GM12878 (cell line): ENCODE results near the gene UFD1. TPM values are rescaled to one million over a fixed set of nuclear protein-coding genes. Genes with fewer than 3 reads are reported as not detected.

Experiments used
- ATAC-seq: fragments of 200-7000 bp; cut with Tn5 transposase; 3 replicates; pipeline ENCODE4 v1.9.1; 2020; ENCODE audit warnings: mild to moderate bottlenecking, moderate library complexity
- BruUV-seq: library from RNA; stranded (reverse); fragments of 400-500 nt; replicated peaks from 2 replicates; lab custom pipeline; 2021; lab: Mats Ljungman, UMichigan
- CTCF ChIA-PET: fragments of 300-600 bp; sonication (Branson Sonifier 250); formaldehyde crosslinking; extraction: SDS; loops from one replicate; lab custom pipeline; 2021; ENCODE audit warnings: inconsistent platforms; lab: Yijun Ruan, JAX
- POLR2A ChIA-PET: fragments of 350-600 bp; formaldehyde crosslinking; extraction: SDS; loops from one replicate; lab custom pipeline; 2021; ENCODE audit warnings: inconsistent platforms; lab: Charles Lee
- RAD21 ChIA-PET: fragments of 300-600 bp; sonication (Branson Sonifier 250); formaldehyde crosslinking; loops from one replicate; lab custom pipeline; 2023; ENCODE audit warnings: antibody characterized with exemption; ENCODE audit not compliant: unreplicated experiment; lab: Charles Lee
- SMC1A ChIA-PET: fragments of 300-600 bp; sonication (Branson Sonifier 250); formaldehyde crosslinking; loops from one replicate; lab custom pipeline; 2023; ENCODE audit not compliant: unreplicated experiment, uncharacterized antibody; lab: Charles Lee
- DNase-seq: peaks from one replicate; pipeline ENCODE4 v3.0.0-alpha.2; 2011; ENCODE audit warnings: low read depth, low spot score
- FAIRE-seq: peaks from 3 replicates; lab custom pipeline; 2011; peaks lifted over from hg19 to GRCh38; lab: Jason Lieb, UNC
- H2AFZ ChIP-seq: 2 replicates; pipeline ENCODE4 v1.6.0; 2011; ENCODE audit warnings: low read depth, low read length, control low read depth; ENCODE audit not compliant: control insufficient read depth
- H3K27ac ChIP-seq: 2 replicates; pipeline ENCODE4 v1.5.1; 2011; ENCODE audit warnings: control low read depth; ENCODE audit not compliant: control insufficient read depth, insufficient read depth
- H3K27me3 ChIP-seq, 2 experiments: replicated peaks in 1 of 2; 2 replicates each; pipeline versions ENCODE4 v1.6.0 to v1.6.1; 2011; ENCODE audit warnings: low read length in 1 of 2; ENCODE audit not compliant: control insufficient read depth in 2 of 2, insufficient read depth in 2 of 2
- H3K36me3 ChIP-seq, 2 experiments: 2 replicates each; pipeline ENCODE4 v1.5.1; 2011; ENCODE audit warnings: low read length in 1 of 2; ENCODE audit not compliant: control insufficient read depth in 2 of 2, insufficient read depth in 2 of 2
- H3K4me1 ChIP-seq: 2 replicates; pipeline ENCODE4 v1.6.1; 2011; ENCODE audit warnings: mild to moderate bottlenecking, low read length, moderate library complexity, mixed read lengths; ENCODE audit not compliant: control insufficient read depth, insufficient read depth
- H3K4me2 ChIP-seq: 2 replicates; pipeline ENCODE4 v1.6.0; 2011; ENCODE audit warnings: control low read depth; ENCODE audit not compliant: control insufficient read depth, insufficient read depth
- H3K4me3 ChIP-seq: fragments of 200-600 bp; sonication (generic); 2 replicates; pipeline ENCODE4 v1.5.1; 2016
- H3K79me2 ChIP-seq: 2 replicates; pipeline ENCODE4 v1.6.0; 2011; ENCODE audit warnings: low read length; ENCODE audit not compliant: control insufficient read depth, insufficient read depth
- H3K9ac ChIP-seq: 2 replicates; pipeline ENCODE4 v1.8.0; 2011; ENCODE audit warnings: low read length, control low read depth, mixed read lengths; ENCODE audit not compliant: control insufficient read depth, insufficient read depth
- H3K9me3 ChIP-seq: replicated peaks from 3 replicates; pipeline ENCODE4 v1.5.1; 2011; ENCODE audit warnings: mild to moderate bottlenecking, low read length; ENCODE audit not compliant: control insufficient read depth, insufficient read depth
- H4K20me1 ChIP-seq: 2 replicates; pipeline ENCODE4 v1.6.0; 2011; ENCODE audit not compliant: control insufficient read depth, insufficient read depth
- CBFB ChIP-seq: IDR thresholded peaks from 2 replicates; pipeline ENCODE4 v1.6.1; 2016; ENCODE audit warnings: antibody characterized with exemption, low read depth
- CBX5 ChIP-seq: sonication (generic); IDR thresholded peaks from 2 replicates; pipeline ENCODE4 v1.6.1; 2016; ENCODE audit warnings: low read depth, moderate library complexity, mild to moderate bottlenecking, inconsistent platforms
- ELK1 ChIP-seq: IDR thresholded peaks from 2 replicates; pipeline ENCODE4 v1.6.1; 2012; ENCODE audit warnings: low read depth, low read length, improper control_type of control experiment
- ESRRA ChIP-seq: IDR thresholded peaks from 2 replicates; pipeline ENCODE4 v1.6.1; 2012; ENCODE audit warnings: mild to moderate bottlenecking, low read length, improper control_type of control experiment
- EZH2 ChIP-seq: IDR thresholded peaks from 2 replicates; pipeline ENCODE4 v1.6.1; 2012; ENCODE audit warnings: low read depth, mild to moderate bottlenecking, control low read depth, inconsistent platforms, low read length, borderline replicate concordance; ENCODE audit not compliant: control insufficient read depth
- NR2C2 ChIP-seq: IDR thresholded peaks from 2 replicates; pipeline ENCODE4 v1.6.1; 2011; ENCODE audit warnings: borderline replicate concordance, low read depth; ENCODE audit not compliant: control insufficient read depth, insufficient read length
- PAX5 ChIP-seq: IDR thresholded peaks from 2 replicates; pipeline ENCODE4 v1.6.1; 2011; ENCODE audit warnings: low read depth, low read length, borderline replicate concordance
- PML ChIP-seq: IDR thresholded peaks from 2 replicates; pipeline ENCODE4 v1.6.1; 2012; ENCODE audit warnings: low read length, inconsistent platforms
- RELA ChIP-seq: fragments of 450-650 bp; IDR thresholded peaks from 2 replicates; pipeline ENCODE4 v1.8.0; 2014; ENCODE audit warnings: borderline replicate concordance; ENCODE audit not compliant: partially characterized antibody
- SRF ChIP-seq, 2 experiments: IDR thresholded peaks; 2 replicates each; pipeline ENCODE4 v1.6.1; 2011; ENCODE audit warnings: low read depth in 2 of 2, low read length in 2 of 2, mild to moderate bottlenecking in 1 of 2, moderate library complexity in 1 of 2
- TCF12 ChIP-seq: IDR thresholded peaks from 2 replicates; pipeline ENCODE4 v1.6.1; 2011; ENCODE audit warnings: low read depth, mild to moderate bottlenecking, low read length
- ZZZ3 ChIP-seq: IDR thresholded peaks from 2 replicates; pipeline ENCODE4 v1.6.1; 2011; ENCODE audit warnings: low read depth; ENCODE audit not compliant: control insufficient read depth, insufficient read length
- WGBS: methylation state at CpG from one replicate; pipeline ENCODE4 v1.1.6; 2016; ENCODE audit warnings: low lambda C conversion rate; ENCODE audit not compliant: insufficient replicate concordance, insufficient coverage; ENCODE audit errors: missing lambda C conversion rate; 5-methylcytosine and 5-hydroxymethylcytosine counted together
- in situ Hi-C: fragments of 300-500 bp; cut with MboI; formaldehyde crosslinking; loops from 9 replicates; pipeline ENCODE4 v1.14.3; 2018; ENCODE audit warnings: mixed read lengths
- intact Hi-C: fragments of 100-400 bp; cut with micrococcal nuclease; formaldehyde crosslinking; loops from one replicate; pipeline ENCODE4 v1.14.2; 2022; ENCODE audit not compliant: unreplicated experiment
- polyA plus RNA-seq, 11 experiments: library from polyadenylated mRNA; depleted of rRNA in 4 of 11; unstranded in 6 of 11; stranded (reverse) in 5 of 11; fragments of >200 nt; fragmentation: Nextera tagmentation in 4 of 11; fragmentation: Illumina TruSeq in 1 of 11; extraction: Ambion mirVana in 4 of 11; extraction: Trizol in 1 of 11; gene quantifications; 1 replicate in 1 of 11; 2 replicates in 10 of 11; pipeline versions ENCODE4 v1.2.1 to v1.2.3, GENCODE V29; 2011 to 2016; ENCODE audit warnings: inconsistent platforms in 2 of 11, missing spikeins in 2 of 11, low read depth in 1 of 11
- total RNA-seq, 4 experiments: library from RNA; depleted of rRNA in 3 of 4; stranded (reverse); fragments of >200 nt in 3 of 4; fragmentation: Illumina TruSeq in 1 of 4; extraction: Trizol in 1 of 4; gene quantifications; 2 replicates each; pipeline versions ENCODE4 v1.2.1 to v1.2.3, GENCODE V29; 2013 to 2021
- TF ChIP-seq, protein P1 (sequence below): fragments of 150-350 bp; IDR thresholded peaks from 2 replicates; pipeline ENCODE4 v1.6.1; 2014; ENCODE audit warnings: mild to moderate bottlenecking, low read depth, low read length

Gene UFD1
- total and polyA plus RNA-seq, 10 of the 15 experiments (the other 5 are each of a cell fraction or from before 2014, with no cell fraction given): 67.2 to 143 (median 117) TPM

DNA sequence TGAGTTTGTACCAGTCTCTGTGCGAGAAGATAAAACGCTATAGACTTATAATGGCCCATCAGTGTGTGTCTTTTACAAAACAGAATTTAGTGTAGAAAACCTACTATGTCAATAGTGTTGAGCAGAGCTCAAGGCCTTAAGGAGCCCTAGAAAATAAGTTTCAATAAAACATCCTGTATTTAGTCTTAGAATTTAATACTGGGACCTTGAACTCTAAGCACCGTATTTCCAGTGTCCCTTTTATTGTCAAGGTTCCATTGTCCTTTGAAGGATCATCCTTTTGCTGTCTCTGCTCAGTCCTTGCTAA is 17.3 kb upstream of the UFD1 start:
- no peak for ATAC-seq
- FAIRE-seq: no peak
- Histone ChIP-seq H3K36me3 (peaks cover 17 to 27% of the 10 kb centered on the region in 2 experiments; a peak in 3 of 4 replicates), H3K79me2 (no peaks in the 10 kb centered on the region), H4K20me1 (no peaks in the 10 kb centered on the region), H3K27me3 (no peaks in the 10 kb centered on the region), H3K27ac (no peak overlapping the region), H3K4me2 (no peak overlapping the region), H3K4me1 (no peaks in the 10 kb centered on the region), H3K9ac (no peak overlapping the region), H3K9me3 (no peaks in the 10 kb centered on the region), H3K4me3 (no peak overlapping the region), H2AFZ (no peak overlapping the region)
- intact Hi-C loops: no loop called here
- WGBS: 100% methylated on average over 3 of the region's 3 CpGs
- BruUV-seq: no TSS peak
- ChIA-PET CTCF (interaction anchor here (1.3 kb wide), 1 partner anchor 133 kb away, joined by 10 read pairs; no protein-coding TSS in a partner anchor), RAD21 (interaction anchor here (1.0 kb wide), 1 partner anchor 134 kb away, joined by 3 read pairs; no protein-coding TSS in a partner anchor), SMC1A (interaction anchor here (1.0 kb wide), 1 partner anchor 134 kb away, joined by 3 read pairs; no protein-coding TSS in a partner anchor), POLR2A (no interaction called here)
- in situ Hi-C loops: no loop called here
- DNase-seq: no peak
- TF ChIP-seq PML (no peak), RELA (no peak), CBFB (no peak), CBX5 (no peak), ESRRA (no peak), EZH2 (no peak), TCF12 (no peak), SRF (IDR thresholded peaks at IDR 0.05; ENCODE audit: low read depth in 2 of 2, low read length in 2 of 2) (no peak), PAX5 (no peak), ELK1 (no peak), NR2C2 (no peak), ZZZ3 (no peak)
- TF ChIP-seq, protein P1, sequence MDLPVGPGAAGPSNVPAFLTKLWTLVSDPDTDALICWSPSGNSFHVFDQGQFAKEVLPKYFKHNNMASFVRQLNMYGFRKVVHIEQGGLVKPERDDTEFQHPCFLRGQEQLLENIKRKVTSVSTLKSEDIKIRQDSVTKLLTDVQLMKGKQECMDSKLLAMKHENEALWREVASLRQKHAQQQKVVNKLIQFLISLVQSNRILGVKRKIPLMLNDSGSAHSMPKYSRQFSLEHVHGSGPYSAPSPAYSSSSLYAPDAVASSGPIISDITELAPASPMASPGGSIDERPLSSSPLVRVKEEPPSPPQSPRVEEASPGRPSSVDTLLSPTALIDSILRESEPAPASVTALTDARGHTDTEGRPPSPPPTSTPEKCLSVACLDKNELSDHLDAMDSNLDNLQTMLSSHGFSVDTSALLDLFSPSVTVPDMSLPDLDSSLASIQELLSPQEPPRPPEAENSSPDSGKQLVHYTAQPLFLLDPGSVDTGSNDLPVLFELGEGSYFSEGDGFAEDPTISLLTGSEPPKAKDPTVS: no peak
- TF ChIP-seq, all 136 proteins: peak for 0
